ENCODE results near the gene CMPK2. TPM values are rescaled to one million over a fixed set of nuclear protein-coding genes. Genes with fewer than 3 reads are reported as not detected.

CMPK2 gene
- total RNA-seq (ENCODE audit: unreplicated experiment), result 0.49 TPM
- long read RNA-seq, partial matches to known transcripts, result 0 of 1 reads
- long read RNA-seq, other reads (novel, unspliced or antisense), result 1 of 1 reads

DNA sequence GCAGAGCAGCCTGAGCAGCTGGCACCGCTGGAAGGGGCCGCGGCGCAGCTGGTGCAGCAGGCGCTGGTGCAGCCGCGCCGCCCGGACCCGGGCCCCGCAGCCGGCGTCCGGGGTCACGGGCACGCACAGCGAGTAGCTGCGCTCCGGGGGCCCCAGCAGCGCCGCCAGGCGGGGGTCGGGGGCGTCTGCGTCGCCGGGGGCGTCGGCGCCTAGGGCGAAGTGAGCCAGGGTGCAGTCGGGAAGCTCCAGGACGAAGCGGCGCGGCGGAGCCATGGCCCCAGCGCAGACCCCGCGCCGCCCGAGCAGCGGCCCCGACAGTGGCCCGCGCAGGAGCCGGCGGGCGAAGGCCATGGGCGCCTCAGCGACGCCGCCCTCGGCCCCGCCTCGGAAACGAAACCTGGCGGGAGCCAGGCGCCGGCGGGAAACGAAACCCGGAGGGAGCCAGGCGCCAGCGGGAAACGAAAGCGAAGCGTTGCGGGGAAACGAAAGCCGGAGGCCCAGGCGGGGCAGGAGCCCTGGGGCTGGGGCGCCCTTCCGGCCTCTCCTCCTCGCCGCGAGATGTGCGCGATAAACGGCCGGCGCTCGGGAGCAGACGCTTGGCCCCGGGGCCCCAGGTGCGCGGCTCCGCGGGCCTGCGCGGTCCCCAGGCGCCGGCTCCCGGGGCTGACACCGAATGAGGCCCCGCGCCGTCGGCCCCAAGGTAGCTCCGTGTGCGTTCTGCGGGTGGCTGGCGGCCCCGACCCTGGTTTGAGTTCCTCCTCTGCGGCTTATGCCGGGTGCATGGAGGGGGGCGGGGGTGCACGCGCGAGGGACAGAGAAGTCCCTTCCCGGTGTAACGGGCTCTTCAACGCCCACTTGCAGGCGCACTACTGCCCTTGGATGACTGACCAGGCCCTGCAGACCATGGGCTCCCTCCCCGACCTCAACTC lies at the start of gene CMPK2:
Gene CMPK2 (minus strand): TSS at position 562 of the 929 bp plus-strand sequence. CDS start 211 bp downstream, at position 351.
- Mint-ChIP-seq H3K27me3 (ENCODE audit: unreplicated experiment) (peaks cover 20% of the 10 kb centered on the region), H3K4me1 (ENCODE audit: unreplicated experiment) (peaks cover 6% of the 10 kb centered on the region), H3K4me3 (ENCODE audit: unreplicated experiment) (peak within 1 kb of the TSS; percentile 91), H3K27ac (ENCODE audit: unreplicated experiment) (no peak within 1 kb of the TSS), H3K36me3 (ENCODE audit: low read depth, unreplicated experiment) (peaks cover 14% of the 10 kb centered on the region), H3K9me3 (ENCODE audit: unreplicated experiment) (peaks cover 12% of the 10 kb centered on the region)
- TF ChIP-seq, protein P1, sequence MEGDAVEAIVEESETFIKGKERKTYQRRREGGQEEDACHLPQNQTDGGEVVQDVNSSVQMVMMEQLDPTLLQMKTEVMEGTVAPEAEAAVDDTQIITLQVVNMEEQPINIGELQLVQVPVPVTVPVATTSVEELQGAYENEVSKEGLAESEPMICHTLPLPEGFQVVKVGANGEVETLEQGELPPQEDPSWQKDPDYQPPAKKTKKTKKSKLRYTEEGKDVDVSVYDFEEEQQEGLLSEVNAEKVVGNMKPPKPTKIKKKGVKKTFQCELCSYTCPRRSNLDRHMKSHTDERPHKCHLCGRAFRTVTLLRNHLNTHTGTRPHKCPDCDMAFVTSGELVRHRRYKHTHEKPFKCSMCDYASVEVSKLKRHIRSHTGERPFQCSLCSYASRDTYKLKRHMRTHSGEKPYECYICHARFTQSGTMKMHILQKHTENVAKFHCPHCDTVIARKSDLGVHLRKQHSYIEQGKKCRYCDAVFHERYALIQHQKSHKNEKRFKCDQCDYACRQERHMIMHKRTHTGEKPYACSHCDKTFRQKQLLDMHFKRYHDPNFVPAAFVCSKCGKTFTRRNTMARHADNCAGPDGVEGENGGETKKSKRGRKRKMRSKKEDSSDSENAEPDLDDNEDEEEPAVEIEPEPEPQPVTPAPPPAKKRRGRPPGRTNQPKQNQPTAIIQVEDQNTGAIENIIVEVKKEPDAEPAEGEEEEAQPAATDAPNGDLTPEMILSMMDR (IDR thresholded peaks at IDR 0.05; ENCODE audit: unreplicated experiment), result peak; percentile 8
- peak; percentile 58 for DNase-seq (ENCODE audit: low spot score)

GRCh38 chr2:6915399-6915798 lies 49.7 kb upstream of the CMPK2 start:
- H3K4me3 Mint-ChIP-seq (ENCODE audit: unreplicated experiment), result no peak overlapping the region

GRCh38 chr2:6914828-6915227 lies 49.1 kb upstream of the CMPK2 start:
- DNase-seq (ENCODE audit: low spot score), result no peak
- peaks cover 19% of the 10 kb centered on the region for H3K36me3 Mint-ChIP-seq (ENCODE audit: low read depth, unreplicated experiment)
- no peaks in the 10 kb centered on the region for H3K9me3 Mint-ChIP-seq (ENCODE audit: unreplicated experiment)
- H3K4me3 Mint-ChIP-seq (ENCODE audit: unreplicated experiment), result no peak overlapping the region
- peaks cover 10% of the 10 kb centered on the region for H3K4me1 Mint-ChIP-seq (ENCODE audit: unreplicated experiment)
- peaks cover 10% of the 10 kb centered on the region for H3K27me3 Mint-ChIP-seq (ENCODE audit: unreplicated experiment)
- no peak overlapping the region for H3K27ac Mint-ChIP-seq (ENCODE audit: unreplicated experiment)
- TF ChIP-seq, protein P1 (IDR thresholded peaks at IDR 0.05; ENCODE audit: unreplicated experiment), result no peak

More at GRCh38 chr2:6915399-6915798, 49.7 kb upstream of the CMPK2 start:
- peaks cover 19% of the 10 kb centered on the region for H3K36me3 Mint-ChIP-seq (ENCODE audit: low read depth, unreplicated experiment)
- peaks cover 13% of the 10 kb centered on the region for H3K4me1 Mint-ChIP-seq (ENCODE audit: unreplicated experiment)
- H3K9me3 Mint-ChIP-seq (ENCODE audit: unreplicated experiment), result no peaks in the 10 kb centered on the region
- TF ChIP-seq, protein P1 (IDR thresholded peaks at IDR 0.05; ENCODE audit: unreplicated experiment), result no peak
- H3K27me3 Mint-ChIP-seq (ENCODE audit: unreplicated experiment), result peaks cover 10% of the 10 kb centered on the region
- DNase-seq (ENCODE audit: low spot score), result no peak
- no peak overlapping the region for H3K27ac Mint-ChIP-seq (ENCODE audit: unreplicated experiment)

DNA sequence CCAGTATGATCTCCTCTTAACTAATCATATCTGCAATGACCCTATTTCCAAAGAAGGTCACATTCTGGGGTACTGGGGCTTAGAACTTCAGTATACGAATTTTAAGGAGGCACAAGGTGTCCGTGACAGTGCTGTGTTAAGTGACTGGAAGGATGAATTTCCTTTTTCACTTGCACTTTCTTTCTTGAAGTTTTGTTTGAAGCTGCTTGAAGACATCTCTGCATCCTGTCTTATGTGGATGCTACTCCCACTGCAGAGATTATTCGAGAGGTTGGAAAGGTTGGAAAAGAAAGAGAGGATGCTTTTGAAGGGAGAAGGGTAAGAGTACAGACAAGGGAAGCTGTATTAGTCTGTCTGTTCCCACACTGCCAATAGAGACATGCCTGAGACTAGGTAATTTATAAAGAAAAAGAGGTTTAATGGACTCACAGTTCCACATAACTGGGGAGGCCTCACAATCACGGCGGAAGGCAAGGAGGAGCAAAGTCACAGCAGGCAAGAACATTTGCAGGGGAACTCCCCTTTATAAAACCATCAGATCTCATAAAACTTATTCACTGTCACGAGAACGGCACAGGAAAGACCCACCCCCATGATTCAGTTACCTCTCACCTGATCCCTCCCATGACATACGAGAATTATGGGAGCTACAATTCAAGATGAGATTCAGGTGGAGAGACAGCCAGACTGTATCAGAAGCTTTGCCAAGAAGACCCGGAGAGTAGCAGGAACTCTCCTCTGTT lies 47.9 kb upstream of the CMPK2 start:
- H3K36me3 Mint-ChIP-seq (ENCODE audit: low read depth, unreplicated experiment), result peaks cover 12% of the 10 kb centered on the region
- H3K4me3 Mint-ChIP-seq (ENCODE audit: unreplicated experiment), result no peak overlapping the region
- H3K27ac Mint-ChIP-seq (ENCODE audit: unreplicated experiment), result no peak overlapping the region
- TF ChIP-seq, protein P1 (IDR thresholded peaks at IDR 0.05; ENCODE audit: unreplicated experiment), result no peak
- H3K27me3 Mint-ChIP-seq (ENCODE audit: unreplicated experiment), result peaks cover 3% of the 10 kb centered on the region
- H3K9me3 Mint-ChIP-seq (ENCODE audit: unreplicated experiment), result no peaks in the 10 kb centered on the region
- DNase-seq (ENCODE audit: low spot score), result no peak
- peaks cover under 1% of the 10 kb centered on the region for H3K4me1 Mint-ChIP-seq (ENCODE audit: unreplicated experiment)

Data from endothelial cell (in vitro differentiated cells).